Tibial artery (tissue), 4 donors: ENCODE measurements around the gene SATB2.

Experiments used
- DNase-seq, 2 donors: peaks; one replicate each; pipeline ENCODE4 v3.0.0-alpha.2; 2019
- H3K27ac ChIP-seq, 2 donors: fragments of 200-600 bp; sonication (generic) in 1 of 2; 1 replicate in 1 of 2; 2 replicates in 1 of 2; pipeline ENCODE4 v1.5.1; 2018 to 2019; ENCODE audit warnings: mild to moderate bottlenecking in 1 of 2
- H3K27me3 ChIP-seq, 2 donors: fragments of 200-600 bp; sonication (generic) in 1 of 2; one replicate each; pipeline versions ENCODE4 v1.5.1 to v1.6.0; 2016 to 2019
- H3K36me3 ChIP-seq, 3 donors: fragments of 200-600 bp; sonication (generic) in 2 of 3; one replicate each; pipeline ENCODE4 v1.5.1; 2016 to 2019; ENCODE audit warnings: mild to moderate bottlenecking in 2 of 3
- H3K4me1 ChIP-seq, 4 donors: fragments of 200-600 bp; sonication (generic) in 2 of 4; 1 replicate in 3 of 4; 2 replicates in 1 of 4; pipeline ENCODE4 v1.5.1; 2016 to 2019
- H3K4me3 ChIP-seq, 2 donors: fragments of 200-600 bp; sonication (generic) in 1 of 2; 1 replicate in 1 of 2; 2 replicates in 1 of 2; pipeline ENCODE4 v1.5.1; 2018 to 2019; ENCODE audit warnings: mild to moderate bottlenecking in 2 of 2
- H3K9me3 ChIP-seq, 3 donors: fragments of 200-600 bp; sonication (generic) in 1 of 3; one replicate each; pipeline ENCODE4 v1.5.1; 2016 to 2019
- intact Hi-C: fragments of 100-400 bp; cut with DNase I; formaldehyde crosslinking; loops from one replicate; pipeline ENCODE4 v1.15.0; 2023; ENCODE audit warnings: low total_unique reads
- TF ChIP-seq, protein P1 (sequence below), 2 experiments: fragments of 200-600 bp in 1 of 2; fragments of 450-650 bp in 1 of 2; IDR thresholded peaks; one replicate each; pipeline ENCODE4 v1.5.1; 2017 to 2019; ENCODE audit warnings: antibody characterized with exemption in 2 of 2, mild to moderate bottlenecking in 1 of 2, moderate library complexity in 1 of 2

SATB2 gene

GRCh38 chr2:199452260-199452990 is 5.3 kb downstream of the SATB2 start:
- Histone ChIP-seq H3K27me3 (peaks cover 0 to 42% of the 10 kb centered on the region in 2 donors), H3K36me3 (no peaks in the 10 kb centered on the region), H3K27ac (no peak overlapping the region), H3K4me3 (no peak overlapping the region), H3K9me3 (no peaks in the 10 kb centered on the region), H3K4me1 (peaks cover 0 to 22% (median 20%) of the 10 kb centered on the region in 4 donors)
- DNase-seq: no peak
- intact Hi-C loops: no loop called here
- TF ChIP-seq, protein P1, sequence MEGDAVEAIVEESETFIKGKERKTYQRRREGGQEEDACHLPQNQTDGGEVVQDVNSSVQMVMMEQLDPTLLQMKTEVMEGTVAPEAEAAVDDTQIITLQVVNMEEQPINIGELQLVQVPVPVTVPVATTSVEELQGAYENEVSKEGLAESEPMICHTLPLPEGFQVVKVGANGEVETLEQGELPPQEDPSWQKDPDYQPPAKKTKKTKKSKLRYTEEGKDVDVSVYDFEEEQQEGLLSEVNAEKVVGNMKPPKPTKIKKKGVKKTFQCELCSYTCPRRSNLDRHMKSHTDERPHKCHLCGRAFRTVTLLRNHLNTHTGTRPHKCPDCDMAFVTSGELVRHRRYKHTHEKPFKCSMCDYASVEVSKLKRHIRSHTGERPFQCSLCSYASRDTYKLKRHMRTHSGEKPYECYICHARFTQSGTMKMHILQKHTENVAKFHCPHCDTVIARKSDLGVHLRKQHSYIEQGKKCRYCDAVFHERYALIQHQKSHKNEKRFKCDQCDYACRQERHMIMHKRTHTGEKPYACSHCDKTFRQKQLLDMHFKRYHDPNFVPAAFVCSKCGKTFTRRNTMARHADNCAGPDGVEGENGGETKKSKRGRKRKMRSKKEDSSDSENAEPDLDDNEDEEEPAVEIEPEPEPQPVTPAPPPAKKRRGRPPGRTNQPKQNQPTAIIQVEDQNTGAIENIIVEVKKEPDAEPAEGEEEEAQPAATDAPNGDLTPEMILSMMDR (IDR thresholded peaks at IDR 0.05): no peak

DNA sequence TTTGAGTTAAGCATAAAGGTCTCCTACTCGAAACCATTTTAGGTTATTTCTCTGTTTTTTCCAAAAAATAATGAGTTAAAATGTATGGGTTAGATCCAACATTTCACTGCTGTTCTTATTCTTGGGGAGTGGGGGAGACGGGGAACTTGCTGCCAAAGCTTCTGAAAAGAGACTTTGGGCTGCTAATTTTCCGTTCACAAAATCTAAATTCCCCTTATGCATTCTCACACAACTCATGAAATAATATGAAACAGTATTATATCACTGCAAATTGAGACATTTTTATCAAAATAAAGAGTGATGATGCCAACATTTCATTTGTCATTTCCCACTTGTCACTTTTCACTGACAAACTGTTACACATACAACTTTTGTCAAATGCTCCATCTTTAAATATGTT is 7.8 kb downstream of the SATB2 start:
- Histone ChIP-seq H3K27ac (no peak overlapping the region), H3K4me1 (no peaks in the 10 kb centered on the region), H3K36me3 (no peaks in the 10 kb centered on the region), H3K4me3 (no peak overlapping the region), H3K9me3 (no peaks in the 10 kb centered on the region), H3K27me3 (peaks cover 0 to 19% of the 10 kb centered on the region in 2 donors)
- TF ChIP-seq, protein P1 (IDR thresholded peaks at IDR 0.05): no peak
- no peak for DNase-seq
- intact Hi-C loops: no loop called here

DNA sequence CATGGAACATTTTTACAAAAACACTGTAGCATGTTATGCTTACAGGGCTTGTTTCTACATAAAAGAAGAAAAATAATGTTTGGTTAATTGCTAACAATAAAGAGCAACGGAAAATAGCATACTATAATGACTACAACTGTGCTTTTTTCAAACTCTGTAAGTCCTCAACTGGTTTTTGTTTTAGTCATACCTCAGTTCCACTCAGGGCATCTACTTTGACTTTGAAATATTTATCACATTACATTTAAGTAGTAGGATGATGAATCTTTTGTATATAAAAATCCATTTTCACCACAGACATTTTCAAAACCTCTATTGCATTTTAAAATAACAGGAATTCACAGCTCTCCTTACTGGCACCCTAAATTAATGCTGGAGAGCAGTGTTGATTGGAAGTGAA is 8.3 kb downstream of the SATB2 start:
- no peak for DNase-seq
- intact Hi-C loops: no loop called here
- Histone ChIP-seq H3K4me1 (no peaks in the 10 kb centered on the region), H3K36me3 (no peaks in the 10 kb centered on the region), H3K9me3 (no peaks in the 10 kb centered on the region), H3K4me3 (no peak overlapping the region), H3K27me3 (peaks cover 0 to 16% of the 10 kb centered on the region in 2 donors), H3K27ac (no peak overlapping the region)
- TF ChIP-seq, protein P1 (IDR thresholded peaks at IDR 0.05): no peak

DNA sequence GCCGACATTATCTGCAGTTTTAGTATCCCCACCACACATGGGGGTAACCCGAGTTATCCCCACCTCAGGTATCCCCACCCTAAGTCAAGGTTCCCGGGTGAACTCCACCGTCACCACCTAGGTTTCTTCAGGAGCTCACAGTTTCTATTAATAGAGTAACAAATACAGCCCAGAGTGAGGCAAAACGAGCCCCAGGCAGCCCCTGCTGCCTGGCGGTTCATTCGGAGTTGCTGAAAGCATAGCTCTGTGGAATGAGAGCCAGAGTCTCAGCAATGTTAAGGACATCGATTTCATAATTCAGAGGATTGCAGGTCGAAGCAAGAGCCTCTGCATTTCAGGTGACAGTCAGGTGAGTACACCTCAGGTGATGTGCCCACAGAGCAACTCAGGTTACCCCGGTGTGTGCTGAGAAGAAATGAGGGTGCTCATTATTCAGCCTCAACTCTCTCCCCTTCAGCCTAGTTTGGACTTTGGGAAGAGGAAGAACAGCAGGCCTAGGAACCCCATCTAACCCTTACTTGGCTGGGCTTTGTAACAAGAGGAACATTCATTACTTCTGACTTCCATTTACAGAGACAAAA is 10.7 kb downstream of the SATB2 start:
- Histone ChIP-seq H3K4me1 (no peaks in the 10 kb centered on the region), H3K36me3 (no peaks in the 10 kb centered on the region), H3K27me3 (peaks cover 0 to 3% of the 10 kb centered on the region in 2 donors), H3K9me3 (no peaks in the 10 kb centered on the region), H3K27ac (no peak overlapping the region), H3K4me3 (no peak overlapping the region)
- intact Hi-C loops: no loop called here
- TF ChIP-seq, protein P1 (IDR thresholded peaks at IDR 0.05): no peak
- DNase-seq: no peak

GRCh38 chr2:199444749-199445148 is 13.0 kb downstream of the SATB2 start:
- H3K27me3 ChIP-seq: no peaks in the 10 kb centered on the region
- intact Hi-C loops: no loop called here
- H3K36me3 ChIP-seq: no peaks in the 10 kb centered on the region
- H3K4me3 ChIP-seq: no peak overlapping the region
- TF ChIP-seq, protein P1 (IDR thresholded peaks at IDR 0.05): no peak
- no peaks in the 10 kb centered on the region for H3K4me1 ChIP-seq
- H3K27ac ChIP-seq: no peak overlapping the region
- no peaks in the 10 kb centered on the region for H3K9me3 ChIP-seq
- DNase-seq: no peak
